ENCODE results near the gene ANGEL2.
A peak's percentile ranks its signal among the peaks of the same experiment; 100 is the strongest.

GRCh38 chr1:213051127-213051880 is 35.6 kb upstream of the ANGEL2 start, which contains the start of gene RPS6KC1:
- TF ChIP-seq YY1 (IDR thresholded peaks at IDR 0.05; ENCODE audit: low read depth): peak; percentile 57; the same call in 1 of the 2 replicates
- TF ChIP-seq, protein P1, sequence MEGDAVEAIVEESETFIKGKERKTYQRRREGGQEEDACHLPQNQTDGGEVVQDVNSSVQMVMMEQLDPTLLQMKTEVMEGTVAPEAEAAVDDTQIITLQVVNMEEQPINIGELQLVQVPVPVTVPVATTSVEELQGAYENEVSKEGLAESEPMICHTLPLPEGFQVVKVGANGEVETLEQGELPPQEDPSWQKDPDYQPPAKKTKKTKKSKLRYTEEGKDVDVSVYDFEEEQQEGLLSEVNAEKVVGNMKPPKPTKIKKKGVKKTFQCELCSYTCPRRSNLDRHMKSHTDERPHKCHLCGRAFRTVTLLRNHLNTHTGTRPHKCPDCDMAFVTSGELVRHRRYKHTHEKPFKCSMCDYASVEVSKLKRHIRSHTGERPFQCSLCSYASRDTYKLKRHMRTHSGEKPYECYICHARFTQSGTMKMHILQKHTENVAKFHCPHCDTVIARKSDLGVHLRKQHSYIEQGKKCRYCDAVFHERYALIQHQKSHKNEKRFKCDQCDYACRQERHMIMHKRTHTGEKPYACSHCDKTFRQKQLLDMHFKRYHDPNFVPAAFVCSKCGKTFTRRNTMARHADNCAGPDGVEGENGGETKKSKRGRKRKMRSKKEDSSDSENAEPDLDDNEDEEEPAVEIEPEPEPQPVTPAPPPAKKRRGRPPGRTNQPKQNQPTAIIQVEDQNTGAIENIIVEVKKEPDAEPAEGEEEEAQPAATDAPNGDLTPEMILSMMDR (IDR thresholded peaks at IDR 0.05): no peak; the same call in 1 of the 2 replicates
- no peak for TF ChIP-seq GATA2 (CRISPR knock-in tag; IDR thresholded peaks at IDR 0.05)
- peak; percentile 89 for TF ChIP-seq POLR2AphosphoS5 (IDR thresholded peaks at IDR 0.05; ENCODE audit: low read depth, low read length)
- peak; percentile 96 for TF ChIP-seq GABPA (IDR thresholded peaks at IDR 0.05; ENCODE audit: low read depth)
- TF ChIP-seq ELF1 (IDR thresholded peaks at IDR 0.05): peak; percentile 70
- TF ChIP-seq, protein P2, sequence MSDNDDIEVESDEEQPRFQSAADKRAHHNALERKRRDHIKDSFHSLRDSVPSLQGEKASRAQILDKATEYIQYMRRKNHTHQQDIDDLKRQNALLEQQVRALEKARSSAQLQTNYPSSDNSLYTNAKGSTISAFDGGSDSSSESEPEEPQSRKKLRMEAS (IDR thresholded peaks at IDR 0.05; ENCODE audit: low read depth): peak; percentile 64
- no peak; a peak in 1 of 4 replicates for TF ChIP-seq EP300 (IDR thresholded peaks at IDR 0.05; ENCODE audit: borderline replicate concordance in 1 of 2, low read depth in 1 of 2, low read length in 1 of 2)
- TF ChIP-seq RAD21 (IDR thresholded peaks at IDR 0.05; ENCODE audit: low read length): no peak
- TF ChIP-seq USF2 (IDR thresholded peaks at IDR 0.05; ENCODE audit: borderline replicate concordance, low read depth, low read length): no peak
